ENCODE results near the gene MAP2.

DNA sequence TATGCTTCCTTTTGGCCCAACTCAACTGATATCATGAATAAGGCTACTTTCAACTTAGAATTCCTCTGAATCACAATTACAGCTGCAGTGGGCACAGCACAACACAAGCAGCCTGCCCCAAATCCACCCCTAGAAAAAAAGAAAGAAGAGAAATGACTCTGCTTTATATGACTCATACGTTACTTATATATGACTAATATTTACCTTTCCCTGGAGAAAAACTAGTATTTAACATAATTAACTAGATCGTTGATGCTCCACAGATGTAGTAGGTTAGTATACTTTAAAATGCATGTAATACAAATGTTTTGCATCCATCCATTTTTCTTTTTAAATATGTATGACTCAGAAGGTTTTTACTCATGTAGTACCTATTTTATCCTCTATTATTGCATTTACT is 214.5 kb downstream of the MAP2 start:
- TF ChIP-seq, protein P1, sequence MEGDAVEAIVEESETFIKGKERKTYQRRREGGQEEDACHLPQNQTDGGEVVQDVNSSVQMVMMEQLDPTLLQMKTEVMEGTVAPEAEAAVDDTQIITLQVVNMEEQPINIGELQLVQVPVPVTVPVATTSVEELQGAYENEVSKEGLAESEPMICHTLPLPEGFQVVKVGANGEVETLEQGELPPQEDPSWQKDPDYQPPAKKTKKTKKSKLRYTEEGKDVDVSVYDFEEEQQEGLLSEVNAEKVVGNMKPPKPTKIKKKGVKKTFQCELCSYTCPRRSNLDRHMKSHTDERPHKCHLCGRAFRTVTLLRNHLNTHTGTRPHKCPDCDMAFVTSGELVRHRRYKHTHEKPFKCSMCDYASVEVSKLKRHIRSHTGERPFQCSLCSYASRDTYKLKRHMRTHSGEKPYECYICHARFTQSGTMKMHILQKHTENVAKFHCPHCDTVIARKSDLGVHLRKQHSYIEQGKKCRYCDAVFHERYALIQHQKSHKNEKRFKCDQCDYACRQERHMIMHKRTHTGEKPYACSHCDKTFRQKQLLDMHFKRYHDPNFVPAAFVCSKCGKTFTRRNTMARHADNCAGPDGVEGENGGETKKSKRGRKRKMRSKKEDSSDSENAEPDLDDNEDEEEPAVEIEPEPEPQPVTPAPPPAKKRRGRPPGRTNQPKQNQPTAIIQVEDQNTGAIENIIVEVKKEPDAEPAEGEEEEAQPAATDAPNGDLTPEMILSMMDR (IDR thresholded peaks at IDR 0.05), result no peak
- TF ChIP-seq NR2C2 (CRISPR knock-in tag; IDR thresholded peaks at IDR 0.05) (no peak), RELA (CRISPR knock-in tag; IDR thresholded peaks at IDR 0.05; ENCODE audit: borderline replicate concordance) (no peak)
